ENCODE results near the gene TENM3.

The TENM3 gene

DNA sequence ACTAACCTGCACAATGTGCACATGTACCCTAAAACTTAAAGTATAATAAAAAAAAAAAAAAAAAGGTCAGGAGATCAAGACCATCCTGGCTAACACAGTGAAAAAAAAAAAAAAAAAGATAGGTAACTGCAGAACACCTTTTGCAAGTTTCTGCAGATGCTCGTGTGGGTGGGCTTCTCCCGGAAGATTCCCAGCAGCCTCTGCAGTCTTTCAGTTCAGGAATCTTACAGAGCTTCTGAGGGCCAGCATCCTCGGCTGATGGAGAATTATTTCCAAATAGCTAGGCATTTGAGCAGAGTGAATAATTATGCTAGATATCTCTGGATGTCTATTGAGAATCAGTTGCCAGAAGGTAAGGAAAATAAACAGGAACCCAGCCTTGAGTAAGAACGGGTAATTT lies 373.3 kb downstream of the TENM3 start:
- DNase-seq (ENCODE audit: low read depth, low spot score), result no peak

DNA sequence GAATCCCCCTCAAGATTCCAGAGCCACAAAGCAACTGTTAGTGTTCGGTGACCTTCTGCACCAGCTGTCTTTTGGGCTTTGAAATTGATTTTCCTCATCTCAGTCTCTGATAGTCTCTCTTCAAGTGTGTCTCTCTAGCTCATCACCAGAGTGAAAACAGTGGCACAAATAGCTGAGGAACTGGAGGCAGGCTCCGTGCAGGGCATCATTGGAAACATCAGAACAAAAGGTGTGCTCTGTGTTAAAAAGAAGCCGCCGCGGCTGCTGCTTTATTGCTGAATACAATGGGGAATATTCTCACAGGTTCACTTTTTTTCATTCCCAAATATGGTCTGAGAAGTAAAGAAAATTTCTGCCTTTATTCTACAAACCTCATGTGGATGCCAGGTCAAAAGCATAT lies 376.5 kb downstream of the TENM3 start:
- DNase-seq (ENCODE audit: low read depth, low spot score), result no peak

GRCh38 chr4:182620111-182620980 lies 377.1 kb downstream of the TENM3 start:
- DNase-seq (ENCODE audit: low read depth, low spot score), result no peak

DNA sequence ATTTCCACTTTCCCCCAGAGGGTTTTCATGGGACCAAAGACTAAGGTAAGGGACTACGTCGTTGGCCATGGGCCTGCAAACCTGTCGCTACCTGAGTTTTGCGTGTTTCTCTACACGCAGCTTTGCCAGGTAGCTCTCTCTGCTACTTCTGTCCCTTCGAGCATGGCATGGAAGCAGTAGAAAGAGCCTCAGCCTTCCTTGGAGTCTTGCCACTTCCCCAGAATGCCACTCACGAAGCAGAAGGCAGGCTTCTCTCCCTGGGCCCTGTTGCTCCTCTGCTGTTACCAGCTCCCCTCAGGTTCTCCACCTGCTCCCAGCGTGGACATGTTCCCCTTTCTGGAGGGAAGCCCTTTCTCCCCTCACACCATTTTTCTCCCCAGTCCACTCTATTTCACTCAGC lies 381.1 kb downstream of the TENM3 start:
- DNase-seq (ENCODE audit: low read depth, low spot score), result no peak

DNA sequence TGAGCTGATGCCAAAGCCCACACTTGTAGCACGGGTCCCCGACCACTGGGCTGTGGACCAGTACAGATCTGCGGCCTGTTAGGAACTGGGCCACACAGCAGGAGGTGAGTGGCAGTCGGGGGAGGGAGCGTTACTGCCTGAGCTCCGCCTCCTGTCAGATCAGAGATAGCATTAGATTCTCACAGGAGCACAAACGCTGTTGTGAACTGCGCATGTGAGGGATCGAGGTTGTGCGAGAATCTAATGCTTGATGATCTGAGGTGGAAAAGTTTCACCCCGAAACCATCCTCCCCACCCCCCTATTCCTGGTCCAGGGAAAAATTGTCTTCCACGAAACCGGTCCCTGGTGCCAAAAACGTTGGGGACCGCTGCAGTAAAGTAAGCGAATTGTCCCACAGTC lies 382.0 kb downstream of the TENM3 start:
- no peak for DNase-seq (ENCODE audit: low read depth, low spot score)

- DNase-seq (ENCODE audit: low read depth, low spot score), result no peak
These were observed 384.8 kb downstream of the TENM3 start for GRCh38 chr4:182627996-182628395.

GRCh38 chr4:182628544-182628943 lies 385.3 kb downstream of the TENM3 start:
- DNase-seq (ENCODE audit: low read depth, low spot score), result no peak

DNA sequence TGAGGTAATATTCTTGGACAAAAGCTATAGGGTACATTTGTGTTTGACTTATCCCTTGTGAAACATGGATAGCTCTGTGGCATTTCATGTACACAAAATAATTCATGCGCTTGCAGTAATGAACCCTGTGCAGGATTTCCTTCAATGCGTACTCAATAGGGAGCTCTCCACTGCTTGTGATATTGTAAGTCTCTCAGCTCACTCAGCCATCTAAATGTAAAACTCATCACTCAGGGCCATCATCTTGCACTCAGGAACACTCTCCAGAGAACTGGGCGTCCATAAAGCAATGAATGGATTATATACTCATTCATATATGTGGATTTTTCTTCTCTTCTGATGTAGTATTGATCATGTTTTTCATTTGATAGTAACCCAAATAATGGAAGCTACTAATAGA lies 385.9 kb downstream of the TENM3 start:
- no peak for DNase-seq (ENCODE audit: low read depth, low spot score)

DNA sequence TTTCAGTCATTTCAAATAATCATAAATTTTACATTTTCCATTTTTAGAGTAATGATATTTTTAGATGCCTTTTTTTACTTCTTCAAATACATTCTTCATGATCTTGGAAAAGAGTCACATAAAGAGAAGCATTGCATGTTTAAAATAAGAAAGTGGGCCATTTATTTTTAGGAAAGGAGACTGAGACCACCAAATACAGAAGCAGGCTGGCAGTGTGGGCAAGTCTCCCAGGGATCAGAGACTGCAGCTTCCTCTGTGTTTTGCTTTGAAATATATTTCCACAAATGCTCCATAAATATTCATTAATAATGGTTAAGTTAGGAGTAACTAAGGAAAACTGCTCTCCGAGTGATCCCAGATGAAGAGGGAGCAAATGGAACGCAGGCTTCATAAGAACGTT lies 397.3 kb downstream of the TENM3 start:
- no peak for DNase-seq (ENCODE audit: low read depth, low spot score)

GRCh38 chr4:182640932-182641331 lies 397.7 kb downstream of the TENM3 start:
- DNase-seq (ENCODE audit: low read depth, low spot score), result no peak

- peak; percentile 39 for DNase-seq (ENCODE audit: low read depth, low spot score)
These were observed 399.6 kb downstream of the TENM3 start for GRCh38 chr4:182642831-182643230.

DNA sequence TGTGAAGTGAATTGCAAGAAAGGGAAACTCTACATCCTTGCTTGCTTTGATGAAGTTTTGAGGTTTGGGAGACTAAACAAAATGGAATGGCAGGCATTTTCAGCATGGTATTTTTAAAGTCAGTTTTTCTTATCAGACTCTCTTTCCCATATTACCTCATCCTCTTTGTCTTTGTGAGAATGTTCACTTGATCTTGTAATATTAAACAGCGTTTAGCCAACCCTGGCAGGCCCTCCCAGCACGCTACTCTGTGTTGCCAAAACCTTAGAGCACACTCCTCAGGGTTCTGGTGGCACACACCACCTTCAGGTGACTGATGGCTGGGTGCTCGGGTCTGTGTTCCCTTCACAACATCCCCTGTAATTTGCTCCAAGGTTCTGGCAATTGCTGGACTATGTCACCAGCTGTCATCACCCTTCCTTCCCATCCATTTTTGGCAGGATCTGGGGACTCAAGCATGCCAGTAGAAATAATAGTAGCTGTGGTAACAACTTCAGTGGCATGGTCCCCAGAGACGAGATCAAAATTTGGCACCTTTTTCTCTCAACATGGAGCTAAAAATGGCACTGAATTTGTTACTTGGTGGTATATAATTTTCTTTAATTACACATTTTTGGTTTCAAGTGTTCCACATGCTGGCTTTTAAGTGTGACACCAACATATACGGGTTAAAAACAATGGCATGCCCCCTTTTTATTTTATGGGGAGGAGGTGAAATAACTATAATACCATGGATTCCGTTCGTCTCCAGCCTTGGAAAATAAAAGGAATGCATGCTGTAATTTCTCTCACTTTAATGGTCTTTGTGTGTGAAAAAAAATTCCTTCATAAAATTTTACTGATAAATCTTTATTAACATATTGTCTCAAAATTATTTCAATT lies 400.8 kb downstream of the TENM3 start:
- peak; percentile 91 for DNase-seq (ENCODE audit: low read depth, low spot score)

DNA sequence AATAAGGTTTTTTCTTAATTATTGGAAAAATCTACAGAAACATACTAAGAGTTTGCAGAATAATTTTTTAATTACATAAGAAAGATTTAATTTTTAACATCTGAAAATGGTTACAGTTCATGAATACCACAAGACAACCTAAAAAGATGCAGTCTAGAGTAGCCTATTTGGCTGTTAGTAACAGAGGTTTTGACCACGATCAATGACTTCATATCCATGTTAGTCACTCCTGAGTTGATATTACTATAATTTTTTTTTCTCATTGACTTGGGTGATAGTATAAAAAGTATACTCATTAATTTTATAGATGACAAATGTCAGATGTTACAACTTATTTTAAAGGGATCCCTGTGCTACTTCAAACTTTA lies 401.5 kb downstream of the TENM3 start:
- peak; percentile 57 for DNase-seq (ENCODE audit: low read depth, low spot score)

DNA sequence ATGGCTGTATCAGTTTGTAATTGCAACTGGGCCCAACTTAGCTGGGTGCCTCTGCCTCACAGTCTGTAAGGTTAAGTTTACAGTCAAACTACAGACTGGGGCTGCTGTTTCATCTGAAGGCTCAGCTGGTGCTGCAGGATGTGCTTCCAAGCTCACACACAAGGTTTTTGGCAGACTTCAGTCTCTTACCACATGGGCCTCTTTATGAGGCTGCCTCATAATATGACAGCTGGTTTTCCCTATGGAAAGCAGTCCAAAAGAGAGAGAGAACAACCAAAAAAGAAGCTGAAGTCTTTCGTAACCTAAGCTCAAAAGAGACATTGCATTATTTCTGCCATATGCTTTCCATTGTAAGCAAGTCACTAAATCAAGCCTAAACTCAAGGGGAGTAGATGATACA lies 402.3 kb downstream of the TENM3 start:
- no peak for DNase-seq (ENCODE audit: low read depth, low spot score)

- DNase-seq (ENCODE audit: low read depth, low spot score), result no peak
These were observed 404.6 kb downstream of the TENM3 start for GRCh38 chr4:182647646-182648300.

DNA sequence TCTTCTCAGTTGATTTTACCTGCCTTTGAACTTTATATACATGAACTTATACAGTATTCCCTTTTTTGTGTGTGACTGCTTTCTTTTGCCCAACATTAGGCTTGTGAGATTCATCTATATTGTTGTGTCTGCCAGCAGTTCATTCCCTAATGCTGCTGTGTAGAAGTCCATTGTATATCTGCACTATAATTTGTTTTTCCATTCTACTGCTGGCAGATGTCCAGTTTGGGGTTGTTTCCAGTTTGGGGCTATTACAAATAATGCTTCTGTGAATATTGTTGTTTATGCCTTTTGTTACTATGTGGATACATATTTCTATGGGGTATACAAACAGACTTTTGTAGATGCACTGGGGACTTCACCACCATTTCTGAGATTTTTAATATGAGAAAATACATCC lies 405.6 kb downstream of the TENM3 start:
- no peak for DNase-seq (ENCODE audit: low read depth, low spot score)

GRCh38 chr4:182649698-182650477 lies 406.7 kb downstream of the TENM3 start:
- DNase-seq (ENCODE audit: low read depth, low spot score), result no peak

DNA sequence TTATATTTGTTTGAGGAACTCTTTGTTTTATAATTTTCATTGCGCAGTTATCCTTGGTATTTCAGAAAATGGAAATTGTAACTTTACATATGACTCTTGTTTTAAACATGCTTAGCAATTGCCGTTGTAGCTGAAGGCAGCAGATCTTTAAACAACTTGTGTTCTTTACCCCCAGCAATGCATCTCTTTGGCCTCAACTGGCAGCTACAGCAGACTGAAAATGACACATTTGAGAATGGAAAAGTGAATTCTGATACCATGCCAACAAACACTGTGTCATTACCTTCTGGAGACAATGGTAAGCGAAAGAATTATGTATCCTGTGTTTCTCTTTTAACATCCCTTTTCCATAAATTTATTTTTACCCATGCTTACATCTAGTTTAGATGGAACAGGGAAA lies 410.4 kb downstream of the TENM3 start:
- DNase-seq (ENCODE audit: low read depth, low spot score), result peak; percentile 79

- no peak for DNase-seq (ENCODE audit: low read depth, low spot score)
These were observed 412.1 kb downstream of the TENM3 start for GRCh38 chr4:182655340-182655739.

GRCh38 chr4:182662551-182662950 lies 419.3 kb downstream of the TENM3 start:
- DNase-seq (ENCODE audit: low read depth, low spot score), result no peak

- DNase-seq (ENCODE audit: low read depth, low spot score), result no peak
These were observed 428.0 kb downstream of the TENM3 start for GRCh38 chr4:182671231-182671630.

DNA sequence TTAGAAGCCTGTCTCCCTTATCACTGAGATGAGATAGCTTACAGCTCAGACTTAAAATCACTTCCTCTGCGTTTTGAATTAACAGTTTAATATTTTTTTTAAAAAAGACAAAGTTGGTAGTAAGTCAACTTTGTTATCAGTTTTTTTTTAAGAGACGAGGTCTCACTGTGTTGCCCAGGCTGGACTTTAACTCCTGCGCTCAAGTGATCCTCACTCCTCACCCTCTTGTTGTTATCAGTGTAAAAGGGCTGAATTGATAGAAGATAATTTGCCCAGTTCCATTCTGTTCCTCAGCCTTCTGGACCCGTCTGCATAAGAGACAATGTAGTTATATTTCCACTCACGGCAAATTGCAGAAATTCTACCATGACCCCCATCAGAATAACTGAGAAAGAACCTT lies 428.5 kb downstream of the TENM3 start:
- DNase-seq (ENCODE audit: low read depth, low spot score), result no peak
